Stromal cell of bone marrow (primary cell): ENCODE results near the gene MVB12A.

Source experiments
- DNase-seq: peaks from one replicate; pipeline ENCODE4 v3.0.0-alpha.2; 2012; ENCODE audit warnings: low read depth

The MVB12A gene

GRCh38 chr19:17404621-17405249 is 15.1 kb upstream of the MVB12A start:
- no peak for DNase-seq

GRCh38 chr19:17405250-17406045 is 14.4 kb upstream of the MVB12A start, which contains the start of gene BST2:
BST2 (minus strand) TSS chr19:17405630; CDS start chr19:17405575, 55 bp downstream.
- DNase-seq: no peak

GRCh38 chr19:17406046-17406886 is 13.6 kb upstream of the MVB12A start:
- peak; percentile 27 for DNase-seq

- DNase-seq: no peak
Observed at GRCh38 chr19:17406887-17407196, 13.0 kb upstream of the MVB12A start.

- no peak for DNase-seq
Observed at GRCh38 chr19:17409990-17410389, 9.9 kb upstream of the MVB12A start.

GRCh38 chr19:17411801-17412200 is 8.0 kb upstream of the MVB12A start:
- no peak for DNase-seq

GRCh38 chr19:17414097-17414496 is 5.8 kb upstream of the MVB12A start:
- no peak for DNase-seq

- DNase-seq: no peak
Observed at GRCh38 chr19:17415121-17415520, 4.7 kb upstream of the MVB12A start.

GRCh38 chr19:17418710-17419109 is 1.1 kb upstream of the MVB12A start:
- DNase-seq: no peak

- no peak for DNase-seq
Observed at GRCh38 chr19:17419154-17419620, 660 bp upstream of the MVB12A start.

- DNase-seq: no peak
Observed at GRCh38 chr19:17420475-17420924, 653 bp downstream of the MVB12A start.

- DNase-seq: no peak
Observed at GRCh38 chr19:17421942-17422341, 2.1 kb downstream of the MVB12A start.

GRCh38 chr19:17423429-17424208 is 3.8 kb downstream of the MVB12A start:
- DNase-seq: no peak

GRCh38 chr19:17424743-17425365 is 5.0 kb downstream of the MVB12A start:
- no peak for DNase-seq

- DNase-seq: no peak
Observed at GRCh38 chr19:17429641-17430113, 9.8 kb downstream of the MVB12A start.

- DNase-seq: no peak
Observed at GRCh38 chr19:17431417-17431816, 11.6 kb downstream of the MVB12A start.

- DNase-seq: no peak
Observed at GRCh38 chr19:17435218-17435617, 15.4 kb downstream of the MVB12A start.

- no peak for DNase-seq
Observed at GRCh38 chr19:17436094-17436873, 16.4 kb downstream of the MVB12A start.

GRCh38 chr19:17436874-17437267 is 17.0 kb downstream of the MVB12A start:
- no peak for DNase-seq

- DNase-seq: no peak
Observed at GRCh38 chr19:17441241-17442021, 21.6 kb downstream of the MVB12A start.
